GM10847 (cell line): ENCODE data around the gene AHNAK2.

Experiments used
- POLR2A ChIP-seq: IDR thresholded peaks from 2 replicates; pipeline ENCODE4 v1.6.1; 2011; ENCODE audit not compliant: insufficient read length; ENCODE audit errors: extremely low read depth

AHNAK2 gene

GRCh38 chr14:105015242-105015641 lies 37.1 kb upstream of the AHNAK2 start:
- no peak for TF ChIP-seq POLR2A

GRCh38 chr14:105014631-105015030 lies 36.5 kb upstream of the AHNAK2 start:
- no peak for TF ChIP-seq POLR2A

- no peak for TF ChIP-seq POLR2A
Measured at GRCh38 chr14:105014032-105014431, 35.9 kb upstream of the AHNAK2 start.

- no peak for TF ChIP-seq POLR2A
Measured at GRCh38 chr14:105013150-105013785, 35.1 kb upstream of the AHNAK2 start.

GRCh38 chr14:105012171-105012985 lies 34.2 kb upstream of the AHNAK2 start:
- no peak for TF ChIP-seq POLR2A

GRCh38 chr14:105011312-105011990 lies 33.3 kb upstream of the AHNAK2 start:
- TF ChIP-seq POLR2A, result no peak

GRCh38 chr14:105010891-105011291 lies 32.7 kb upstream of the AHNAK2 start:
- TF ChIP-seq POLR2A, result no peak

- TF ChIP-seq POLR2A, result no peak
Measured at GRCh38 chr14:105010106-105010505, 31.9 kb upstream of the AHNAK2 start.

- no peak for TF ChIP-seq POLR2A
Measured at GRCh38 chr14:105007593-105008264, 29.6 kb upstream of the AHNAK2 start.

GRCh38 chr14:105006831-105007592 lies 28.8 kb upstream of the AHNAK2 start:
- no peak for TF ChIP-seq POLR2A

GRCh38 chr14:105005929-105006830 lies 28.0 kb upstream of the AHNAK2 start:
- TF ChIP-seq POLR2A, result no peak

- TF ChIP-seq POLR2A, result no peak
Measured at GRCh38 chr14:105005329-105005928, 27.3 kb upstream of the AHNAK2 start.

- no peak for TF ChIP-seq POLR2A
Measured at GRCh38 chr14:104999361-104999760, 21.2 kb upstream of the AHNAK2 start.

GRCh38 chr14:104998801-104999200 lies 20.6 kb upstream of the AHNAK2 start:
- no peak for TF ChIP-seq POLR2A

GRCh38 chr14:104996483-104996882 lies 18.3 kb upstream of the AHNAK2 start:
- no peak for TF ChIP-seq POLR2A
